PC-3 (cell line): Measurements from ENCODE around the gene PPIL4.

Experiments used
- CTCF ChIP-seq: fragments of 300-600 bp; sonication (generic); conservative IDR thresholded peaks from 2 replicates; pipeline ENCODE4 v1.5.1; 2017; ENCODE audit warnings: antibody characterized with exemption, low read depth, mild to moderate bottlenecking, low read length
- EZH2 ChIP-seq: fragments of 300-600 bp; sonication (generic); IDR thresholded peaks from one replicate; pipeline ENCODE4 v1.6.1; 2017; ENCODE audit warnings: antibody characterized with exemption, mild to moderate bottlenecking, low read length; ENCODE audit not compliant: unreplicated experiment
- EZH2phosphoT487 ChIP-seq: fragments of 300-600 bp; sonication (generic); IDR thresholded peaks from 2 replicates; pipeline ENCODE4 v1.6.1; 2018; ENCODE audit warnings: mild to moderate bottlenecking, antibody characterized with exemption, low read length, borderline replicate concordance

GRCh38 chr6:149483849-149484655, 61.8 kb downstream of the PPIL4 start:
- TF ChIP-seq EZH2 (no peak), CTCF (no peak), EZH2phosphoT487 (no peak)
